ENCODE data around the gene PICK1. TPM values are rescaled to one million over a fixed set of nuclear protein-coding genes. Genes with fewer than 3 reads are reported as not detected.

The PICK1 gene
- total RNA-seq, 1 experiment from 2014 or later, result 21.3 TPM

- CTCF ChIA-PET, result no interaction called here
- H3K4me3 ChIP-seq (ENCODE audit: low read depth in 2 of 2, low read length in 2 of 2), result no peak overlapping the region
- H3K27ac ChIP-seq (ENCODE audit: low read length), result no peak overlapping the region
- H3K9me3 ChIP-seq (ENCODE audit: control insufficient read depth, insufficient read depth, low read depth, low read length), result no peaks in the 10 kb centered on the region
- BruUV-seq (replicated peaks), result no TSS peak
- no peaks in the 10 kb centered on the region for H3K36me3 ChIP-seq (ENCODE audit: control insufficient read depth, insufficient read depth, low read length)
- POLR2A ChIA-PET, result no interaction called here
- no peak for ATAC-seq
- intact Hi-C loops (cut with micrococcal nuclease; ENCODE audit: unreplicated experiment), result no loop called here
- no peaks in the 10 kb centered on the region for H3K4me1 ChIP-seq (ENCODE audit: control insufficient read depth, insufficient read depth, low read length)
- in situ Hi-C loops (cut with HindIII; ENCODE audit: low pct_unique_long_range_greater_than_20kb, low sequenced_read_pairs), result no loop called here
- H3K27me3 ChIP-seq (ENCODE audit: control insufficient read depth, insufficient read depth, low read length), result no peaks in the 10 kb centered on the region
- TF ChIP-seq TCF7L2 (IDR thresholded peaks at IDR 0.05; ENCODE audit: low read depth, low read length) (no peak), CTCF (IDR thresholded peaks at IDR 0.05) (no peak), SIN3A (IDR thresholded peaks at IDR 0.05; ENCODE audit: borderline replicate concordance, insufficient read depth, low read depth, low read length) (no peak), POLR2AphosphoS5 (IDR thresholded peaks at IDR 0.05; ENCODE audit: low read depth, low read length) (no peak), REST (IDR thresholded peaks at IDR 0.05; ENCODE audit: insufficient read depth in 1 of 2, low read depth in 2 of 2, low read length in 1 of 2) (no peak)
- DNase-seq (ENCODE audit: low read depth, low spot score), result no peak
Measured at GRCh38 chr22:38107692-38108515, 50.7 kb downstream of the PICK1 start.

- in situ Hi-C loops (cut with HindIII; ENCODE audit: low pct_unique_long_range_greater_than_20kb, low sequenced_read_pairs), result no loop called here
- ChIA-PET POLR2A (no interaction called here), CTCF (interaction anchor here (1.0 kb wide), 1 partner anchor 25 kb away, joined by 5 read pairs; the partner anchor contains the start of gene SLC16A8)
- no peak for TF ChIP-seq REST (IDR thresholded peaks at IDR 0.05; ENCODE audit: insufficient read depth in 1 of 2, low read depth in 2 of 2, low read length in 1 of 2)
- no peak for TF ChIP-seq CTCF (IDR thresholded peaks at IDR 0.05)
- no peak for TF ChIP-seq SIN3A (IDR thresholded peaks at IDR 0.05; ENCODE audit: borderline replicate concordance, insufficient read depth, low read depth, low read length)
- Histone ChIP-seq H3K36me3 (ENCODE audit: control insufficient read depth, insufficient read depth, low read length) (no peaks in the 10 kb centered on the region), H3K27me3 (ENCODE audit: control insufficient read depth, insufficient read depth, low read length) (no peaks in the 10 kb centered on the region), H3K4me3 (ENCODE audit: low read depth in 2 of 2, low read length in 2 of 2) (no peak overlapping the region), H3K27ac (ENCODE audit: low read length) (no peak overlapping the region), H3K9me3 (ENCODE audit: control insufficient read depth, insufficient read depth, low read depth, low read length) (no peaks in the 10 kb centered on the region), H3K4me1 (ENCODE audit: control insufficient read depth, insufficient read depth, low read length) (no peaks in the 10 kb centered on the region)
- ATAC-seq (no peak), DNase-seq (ENCODE audit: low read depth, low spot score) (no peak)
- intact Hi-C loops (cut with micrococcal nuclease; ENCODE audit: unreplicated experiment), result no loop called here
- no TSS peak for BruUV-seq (replicated peaks)
Measured at GRCh38 chr22:38108561-38109319, 51.5 kb downstream of the PICK1 start.
